ENCODE measurements around the gene TSPAN9. TPM values are rescaled to one million over a fixed set of nuclear protein-coding genes. Genes with fewer than 3 reads are reported as not detected.

Gene TSPAN9
- total RNA-seq, 1 donor from 2014 or later: 83.7 TPM

DNA sequence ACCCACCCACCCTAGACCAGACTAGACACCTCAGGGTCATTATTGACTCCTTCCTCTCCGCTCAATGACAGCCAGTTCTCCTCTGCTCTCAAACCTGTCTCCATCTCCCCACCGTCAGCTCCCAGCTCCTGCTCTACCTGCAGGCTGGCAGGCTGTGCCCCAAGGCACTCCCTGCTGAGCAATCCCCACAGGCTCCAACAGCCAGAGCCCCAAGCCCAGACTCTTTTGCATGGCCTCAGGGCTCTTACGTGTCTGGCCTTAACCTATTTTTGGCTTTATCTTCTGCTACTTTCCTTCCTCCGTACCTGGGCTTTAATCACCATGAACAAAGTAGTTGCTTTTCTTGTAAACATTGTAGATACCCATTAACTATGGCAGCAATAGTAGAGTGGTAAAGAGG, 250.9 kb downstream of the TSPAN9 start:
- no peak for DNase-seq (ENCODE audit: low read depth in 2 of 2)

DNA sequence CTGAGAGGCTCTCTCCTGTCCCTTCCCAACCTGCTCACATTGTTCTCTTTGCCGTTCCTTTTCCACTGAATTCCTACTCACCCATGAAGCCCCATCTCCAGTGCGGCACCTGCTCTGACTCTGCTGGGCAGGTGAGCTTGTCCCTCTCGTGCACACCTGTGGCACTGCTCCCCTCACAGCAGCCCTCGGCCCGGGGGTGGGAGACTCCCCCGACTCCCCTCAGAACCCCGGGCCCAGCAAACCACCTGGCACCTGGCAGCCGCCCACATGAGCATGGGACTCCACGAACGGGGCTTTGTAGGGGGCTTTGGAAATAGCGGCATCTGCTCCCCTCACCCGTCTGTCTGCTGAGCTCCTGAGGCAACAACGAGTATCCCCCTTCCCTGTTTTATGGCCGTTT, 251.4 kb downstream of the TSPAN9 start:
- no peak for DNase-seq (ENCODE audit: low read depth in 2 of 2)

DNA sequence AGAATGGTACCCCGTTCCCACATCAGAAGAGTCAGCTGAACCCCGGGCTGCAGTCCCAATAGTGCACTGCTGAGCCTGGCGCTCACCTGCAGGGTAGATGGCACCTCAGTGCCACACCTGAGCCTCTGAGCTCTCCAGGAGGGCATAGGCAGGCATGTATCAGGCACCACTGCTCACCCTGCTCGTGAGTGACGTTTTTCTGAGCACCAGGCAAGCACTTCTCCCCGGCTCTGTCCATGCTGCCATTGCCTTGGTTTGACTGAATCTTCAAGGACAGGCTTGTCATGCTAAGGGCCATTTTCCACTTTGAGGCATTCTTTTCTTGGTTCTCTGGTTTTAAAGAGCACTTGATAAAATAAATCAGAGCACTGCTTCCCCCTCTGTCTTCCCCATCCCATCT, 252.2 kb downstream of the TSPAN9 start:
- no peak for DNase-seq (ENCODE audit: low read depth in 2 of 2)

DNA sequence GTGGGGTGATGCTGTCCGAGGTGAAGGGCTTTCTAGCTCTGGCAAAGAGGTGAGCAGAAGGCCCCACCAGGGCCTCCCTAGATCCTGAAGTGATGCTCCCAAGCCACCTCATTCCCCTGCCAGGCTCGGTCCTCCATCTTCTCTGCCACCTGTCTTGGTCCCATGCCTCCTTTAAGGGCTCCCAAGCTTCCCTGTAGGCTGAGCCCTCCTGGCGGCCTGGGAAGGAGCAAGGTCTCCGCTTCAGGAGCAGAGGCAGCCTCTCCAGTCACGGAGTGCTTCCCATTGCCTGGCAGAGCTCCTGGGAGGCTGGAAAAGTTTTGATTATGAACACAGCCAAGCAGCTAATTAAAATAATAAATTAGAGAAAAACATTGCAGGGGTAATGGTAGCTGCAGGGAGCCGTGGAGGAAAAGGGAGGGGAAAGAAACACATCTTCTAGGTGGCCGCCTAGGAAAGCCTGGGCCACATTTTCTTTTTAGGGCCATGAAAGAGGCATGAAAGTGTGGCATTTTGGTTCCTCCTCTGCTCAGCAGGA, 253.9 kb downstream of the TSPAN9 start:
- no peak for DNase-seq (ENCODE audit: low read depth in 2 of 2)

DNA sequence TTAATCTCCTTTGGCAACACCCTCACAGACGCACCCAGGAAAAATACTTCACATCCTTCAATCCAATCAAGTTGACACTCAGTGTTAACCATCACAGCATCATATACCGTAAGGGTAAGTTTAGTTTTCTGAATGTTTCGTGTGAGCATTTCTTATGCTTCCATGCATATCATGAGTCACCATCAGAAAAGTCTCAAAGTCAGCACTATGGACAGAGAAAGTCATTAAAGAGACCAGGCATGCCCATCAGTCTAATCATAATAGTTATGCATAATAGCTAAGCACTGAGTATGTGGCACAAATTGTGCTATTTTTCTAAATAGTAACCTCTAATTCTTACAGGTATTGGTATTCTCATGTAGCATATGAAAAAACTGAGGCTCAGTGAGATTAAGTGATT, 255.0 kb downstream of the TSPAN9 start:
- peak in 1 of 2 donors; percentile 43 for DNase-seq (ENCODE audit: low read depth in 2 of 2)

DNA sequence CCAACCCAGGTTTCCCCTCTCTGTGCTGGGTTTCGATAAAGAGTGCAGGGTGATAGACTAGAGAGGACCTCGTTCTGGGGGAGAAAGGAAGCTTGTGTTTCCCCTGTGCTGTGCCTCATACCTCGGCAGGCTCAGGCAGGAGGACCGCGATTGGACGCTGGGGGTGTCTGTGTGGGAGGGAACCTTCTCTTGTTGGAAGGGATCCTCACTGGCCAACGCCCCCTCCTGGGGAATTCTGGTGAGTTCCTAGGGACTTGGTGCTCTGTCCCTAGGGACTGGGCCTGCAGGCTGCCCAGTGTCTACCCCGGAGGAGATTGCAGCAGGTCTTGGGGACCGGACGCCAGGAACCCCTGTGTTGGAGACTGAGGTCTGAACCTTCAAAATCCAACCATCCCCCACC, 256.4 kb downstream of the TSPAN9 start:
- no peak for DNase-seq (ENCODE audit: low read depth in 2 of 2)

DNA sequence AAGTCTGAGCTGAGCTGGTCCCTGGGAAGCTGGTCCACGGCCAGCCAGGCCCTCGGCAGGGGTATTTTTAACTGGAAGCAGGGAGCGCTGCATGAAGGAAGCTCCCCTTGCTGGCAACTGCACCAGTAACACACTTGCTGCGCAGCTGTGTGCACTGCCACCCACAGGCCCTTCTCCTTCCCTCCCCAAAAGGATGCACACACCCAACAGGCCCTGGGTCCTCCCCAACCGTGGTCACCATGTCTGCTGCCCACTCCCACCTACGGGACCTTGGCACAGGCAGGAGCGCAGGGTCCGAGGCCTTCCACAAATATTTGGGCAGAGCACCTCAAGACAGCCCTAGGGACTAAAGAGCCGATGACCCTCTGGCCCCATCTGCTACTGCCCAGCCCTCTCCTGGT, 256.8 kb downstream of the TSPAN9 start:
- DNase-seq (ENCODE audit: low read depth in 2 of 2): no peak

DNA sequence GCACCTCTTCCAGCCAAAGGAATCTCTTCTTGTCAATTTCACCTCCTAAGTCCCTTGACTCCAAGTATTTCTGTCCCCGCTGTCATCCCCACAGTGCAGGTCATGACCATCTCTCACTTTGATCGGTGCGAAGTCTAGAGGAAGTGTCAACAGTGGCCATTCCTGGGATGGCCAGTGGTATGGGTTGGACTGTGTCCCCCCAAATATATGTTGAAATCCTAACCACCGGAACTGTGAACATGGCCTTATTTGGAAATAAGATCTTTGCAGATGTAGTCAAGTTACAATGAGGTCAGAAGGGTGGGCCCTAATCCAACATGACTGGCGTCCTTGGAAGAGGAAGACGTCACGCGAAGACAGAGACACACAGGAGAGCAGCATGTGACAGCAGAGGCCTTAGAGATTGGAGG, 257.9 kb downstream of the TSPAN9 start:
- DNase-seq (ENCODE audit: low read depth in 2 of 2): no peak

Other genes with a start within 250 kb of the TSPAN9 start
- gene NRIP2, start 242.3 kb upstream of the TSPAN9 start, total RNA-seq: not detected in 2 replicates
- gene TEX52, start 220.3 kb upstream of the TSPAN9 start, total RNA-seq: not detected in 2 replicates
- gene FOXM1, start 200.2 kb upstream of the TSPAN9 start, total RNA-seq: 1.6 and 3.7 TPM in 2 replicates
- gene RHNO1, start 200.2 kb upstream of the TSPAN9 start, total RNA-seq: 17.1 and 17.9 TPM in 2 replicates
- 15.9 and 18.3 TPM in 2 replicates for gene TULP3, start 186.5 kb upstream of the TSPAN9 start, total RNA-seq
- gene TEAD4, start 118.0 kb upstream of the TSPAN9 start, total RNA-seq: 18.3 and 19.2 TPM in 2 replicates

All from lung microvascular endothelial cell (primary cell).